Measurements from ENCODE around the gene MBNL1. TPM values are rescaled to one million over a fixed set of nuclear protein-coding genes. Genes with fewer than 3 reads are reported as not detected.

The MBNL1 gene
- polyA plus RNA-seq, 3 donors: 190 to 204 (median 191) TPM

- Histone ChIP-seq H2AFZ (ENCODE audit: insufficient read depth, low read depth, low read length, poor library complexity, severe bottlenecking) (no peak overlapping the region), H4K20me1 (ENCODE audit: insufficient read depth, low read length) (no peaks in the 10 kb centered on the region), H3K4me1 (ENCODE audit: control insufficient read depth in 1 of 2, insufficient read depth in 2 of 2, low read length in 2 of 2) (no peaks in the 10 kb centered on the region), H3K9ac (ENCODE audit: insufficient read depth, low read length, poor library complexity, severe bottlenecking) (no peak overlapping the region), H3K27me3 (ENCODE audit: control insufficient read depth in 2 of 2, insufficient read depth in 2 of 2, low read length in 2 of 2) (no peaks in the 10 kb centered on the region), H3K36me3 (replicated peaks in 1 of 2; ENCODE audit: control insufficient read depth in 1 of 2, insufficient read depth in 2 of 2, low read length in 2 of 2) (no peaks in the 10 kb centered on the region), H3K4me3 (replicated peaks in 1 of 3; ENCODE audit: low read depth in 2 of 3, low read length in 3 of 3) (no peak overlapping the region), H3K27ac (ENCODE audit: low read depth in 1 of 2, low read length in 2 of 2) (no peak overlapping the region), H3K4me2 (replicated peaks; ENCODE audit: extremely low read depth, low read length, poor library complexity, severe bottlenecking) (no peak overlapping the region), H3K79me2 (ENCODE audit: insufficient read depth, low read length) (no peaks in the 10 kb centered on the region), H3K9me3 (replicated peaks in 1 of 2; ENCODE audit: control insufficient read depth in 1 of 2, insufficient read depth in 1 of 2, low read length in 2 of 2) (no peaks in the 10 kb centered on the region)
- Mint-ChIP-seq H3K4me1 (no peaks in the 10 kb centered on the region), H3K27ac (no peak overlapping the region), H3K36me3 (no peaks in the 10 kb centered on the region), H3K27me3 (ENCODE audit: low read depth in 3 of 3) (peaks cover 0 to 4% (median 4%) of the 10 kb centered on the region in 3 donors), H3K9me3 (peaks cover 3 to 10% (median 7%) of the 10 kb centered on the region in 7 donors), H3K4me3 (no peak overlapping the region)
- no peak for TF ChIP-seq CTCF (IDR thresholded peaks at IDR 0.05)
- DNase-seq: no peak
- 37% methylated on average over 2 of the region's 5 CpGs for WGBS (ENCODE audit: insufficient coverage)
- intact Hi-C loops (cut with micrococcal nuclease): no loop called here
Measured at GRCh38 chr3:152505926-152506325, 237.2 kb downstream of the MBNL1 start.

GRCh38 chr3:152508705-152509104, 240.0 kb downstream of the MBNL1 start:
- Mint-ChIP-seq H3K4me3 (no peak overlapping the region), H3K9me3 (peaks cover 0 to 3% (median 2%) of the 10 kb centered on the region in 7 donors), H3K27ac (no peak overlapping the region), H3K36me3 (no peaks in the 10 kb centered on the region), H3K27me3 (ENCODE audit: low read depth in 3 of 3) (peaks cover 0 to 4% (median 4%) of the 10 kb centered on the region in 3 donors), H3K4me1 (no peaks in the 10 kb centered on the region)
- H2AFZ ChIP-seq (ENCODE audit: insufficient read depth, low read depth, low read length, poor library complexity, severe bottlenecking): no peak overlapping the region
- H3K9ac ChIP-seq (ENCODE audit: insufficient read depth, low read length, poor library complexity, severe bottlenecking): no peak overlapping the region
- TF ChIP-seq CTCF (IDR thresholded peaks at IDR 0.05): peak; percentile 26
- DNase-seq: no peak
- no peaks in the 10 kb centered on the region for H3K9me3 ChIP-seq (replicated peaks in 1 of 2; ENCODE audit: control insufficient read depth in 1 of 2, insufficient read depth in 1 of 2, low read length in 2 of 2)
- H3K27me3 ChIP-seq (ENCODE audit: control insufficient read depth in 2 of 2, insufficient read depth in 2 of 2, low read length in 2 of 2): no peaks in the 10 kb centered on the region
- H3K79me2 ChIP-seq (ENCODE audit: insufficient read depth, low read length): no peaks in the 10 kb centered on the region
- H3K36me3 ChIP-seq (replicated peaks in 1 of 2; ENCODE audit: control insufficient read depth in 1 of 2, insufficient read depth in 2 of 2, low read length in 2 of 2): no peaks in the 10 kb centered on the region
- no CpG with 5 or more reads among the region's 1 CpG for WGBS (ENCODE audit: insufficient coverage)
- intact Hi-C loops (cut with micrococcal nuclease): no loop called here
- no peak overlapping the region for H3K4me2 ChIP-seq (replicated peaks; ENCODE audit: extremely low read depth, low read length, poor library complexity, severe bottlenecking)
- H3K4me1 ChIP-seq (ENCODE audit: control insufficient read depth in 1 of 2, insufficient read depth in 2 of 2, low read length in 2 of 2): no peaks in the 10 kb centered on the region
- no peak overlapping the region for H3K27ac ChIP-seq (ENCODE audit: low read depth in 1 of 2, low read length in 2 of 2)
- no peak overlapping the region for H3K4me3 ChIP-seq (replicated peaks in 1 of 3; ENCODE audit: low read depth in 2 of 3, low read length in 3 of 3)
- H4K20me1 ChIP-seq (ENCODE audit: insufficient read depth, low read length): no peaks in the 10 kb centered on the region
